Fibroblast of skin of left biceps (primary cell): ENCODE data around the gene LRPPRC.
"Not testable (repeated sequence)": the region's sequence is repeated elsewhere in the genome, so short reads cannot be mapped to it uniquely, and the experiment has no call there.

Experiments
- DNase-seq, 2 experiments: peaks; one replicate each; pipeline ENCODE4 v3.0.0-alpha.2; 2013; ENCODE audit warnings: low read depth in 2 of 2

The LRPPRC gene

GRCh38 chr2:43995733-43996533, at the start of gene LRPPRC:
LRPPRC (minus strand) TSS chr2:43995989; CDS start chr2:43995947, 42 bp downstream.
- DNase-seq, result peak; percentile 92 to 94

- DNase-seq, result no peak
Measured at GRCh38 chr2:44045061-44045460, 49.3 kb upstream of the LRPPRC start.

- peak; percentile 15 to 23 for DNase-seq
Measured at GRCh38 chr2:44044281-44044720, 48.5 kb upstream of the LRPPRC start.

- DNase-seq, result no peak
Measured at GRCh38 chr2:44040365-44040764, 44.6 kb upstream of the LRPPRC start.

- DNase-seq, result no peak
Measured at GRCh38 chr2:44038277-44038676, 42.5 kb upstream of the LRPPRC start.

- no peak for DNase-seq
Measured at GRCh38 chr2:44037221-44037620, 41.4 kb upstream of the LRPPRC start.

- DNase-seq, result no peak
Measured at GRCh38 chr2:44033947-44034346, 38.2 kb upstream of the LRPPRC start.

- DNase-seq, result not testable (repeated sequence)
Measured at GRCh38 chr2:44027076-44027475, 31.3 kb upstream of the LRPPRC start.

- peak; percentile 2 to 20 for DNase-seq
Measured at GRCh38 chr2:44016282-44016681, 20.5 kb upstream of the LRPPRC start.

- no peak for DNase-seq
Measured at GRCh38 chr2:44015239-44015638, 19.4 kb upstream of the LRPPRC start.

- DNase-seq, result not testable (repeated sequence)
Measured at GRCh38 chr2:44013205-44013604, 17.4 kb upstream of the LRPPRC start.

GRCh38 chr2:44010266-44010665, 14.5 kb upstream of the LRPPRC start:
- no peak for DNase-seq

- no peak for DNase-seq
Measured at GRCh38 chr2:44009136-44009735, 13.4 kb upstream of the LRPPRC start.

- no peak for DNase-seq
Measured at GRCh38 chr2:44005846-44006245, 10.1 kb upstream of the LRPPRC start.

- no peak for DNase-seq
Measured at GRCh38 chr2:44004735-44005602, 9.2 kb upstream of the LRPPRC start.

GRCh38 chr2:44001716-44002115, 5.9 kb upstream of the LRPPRC start:
- DNase-seq, result no peak

GRCh38 chr2:43998263-43998662, 2.5 kb upstream of the LRPPRC start:
- no peak for DNase-seq

- DNase-seq, result no peak
Measured at GRCh38 chr2:43993437-43993836, 2.4 kb downstream of the LRPPRC start.

GRCh38 chr2:43989545-43989944, 6.2 kb downstream of the LRPPRC start:
- DNase-seq, result no peak

- no peak for DNase-seq
Measured at GRCh38 chr2:43986600-43986999, 9.2 kb downstream of the LRPPRC start.

GRCh38 chr2:43985359-43985758, 10.4 kb downstream of the LRPPRC start:
- DNase-seq, result no peak

- DNase-seq, result no peak
Measured at GRCh38 chr2:43984533-43984932, 11.3 kb downstream of the LRPPRC start.
